ENCODE measurements around the gene AGAP1. TPM values are rescaled to one million over a fixed set of nuclear protein-coding genes. Genes with fewer than 3 reads are reported as not detected.

AGAP1 gene
- total RNA-seq, 1 donor from 2014 or later: 43.9 TPM

- Mint-ChIP-seq H3K36me3 (ENCODE audit: low read depth, unreplicated experiment) (peaks cover 5% of the 10 kb centered on the region), H3K4me1 (ENCODE audit: unreplicated experiment) (peaks cover 10% of the 10 kb centered on the region), H3K27me3 (ENCODE audit: unreplicated experiment) (peaks cover 2% of the 10 kb centered on the region), H3K9me3 (ENCODE audit: unreplicated experiment) (no peaks in the 10 kb centered on the region), H3K4me3 (ENCODE audit: unreplicated experiment) (no peak overlapping the region), H3K27ac (ENCODE audit: unreplicated experiment) (no peak overlapping the region)
- TF ChIP-seq CTCF (IDR thresholded peaks at IDR 0.05; ENCODE audit: unreplicated experiment): no peak
- DNase-seq (ENCODE audit: low spot score): no peak
These were observed 203.2 kb downstream of the AGAP1 start for GRCh38 chr2:235697041-235697440.

- no peak for TF ChIP-seq CTCF (IDR thresholded peaks at IDR 0.05; ENCODE audit: unreplicated experiment)
- Mint-ChIP-seq H3K4me3 (ENCODE audit: unreplicated experiment) (no peak overlapping the region), H3K9me3 (ENCODE audit: unreplicated experiment) (no peaks in the 10 kb centered on the region), H3K36me3 (ENCODE audit: low read depth, unreplicated experiment) (peaks cover 5% of the 10 kb centered on the region), H3K27ac (ENCODE audit: unreplicated experiment) (no peak overlapping the region), H3K4me1 (ENCODE audit: unreplicated experiment) (peaks cover 14% of the 10 kb centered on the region), H3K27me3 (ENCODE audit: unreplicated experiment) (no peaks in the 10 kb centered on the region)
- DNase-seq (ENCODE audit: low spot score): no peak
These were observed 204.2 kb downstream of the AGAP1 start for GRCh38 chr2:235698028-235698427.

- H3K27ac Mint-ChIP-seq (ENCODE audit: unreplicated experiment): no peak overlapping the region
- H3K4me3 Mint-ChIP-seq (ENCODE audit: unreplicated experiment): no peak overlapping the region
These were observed 204.6 kb downstream of the AGAP1 start for GRCh38 chr2:235698491-235698890.

GRCh38 chr2:235699576-235699975 lies 205.7 kb downstream of the AGAP1 start:
- no peak overlapping the region for H3K27ac Mint-ChIP-seq (ENCODE audit: unreplicated experiment)
- DNase-seq (ENCODE audit: low spot score): no peak

More at GRCh38 chr2:235698491-235698890, 204.6 kb downstream of the AGAP1 start:
- DNase-seq (ENCODE audit: low spot score): no peak
- H3K4me1 Mint-ChIP-seq (ENCODE audit: unreplicated experiment): peaks cover 14% of the 10 kb centered on the region
- no peaks in the 10 kb centered on the region for H3K27me3 Mint-ChIP-seq (ENCODE audit: unreplicated experiment)
- H3K9me3 Mint-ChIP-seq (ENCODE audit: unreplicated experiment): no peaks in the 10 kb centered on the region
- peaks cover 5% of the 10 kb centered on the region for H3K36me3 Mint-ChIP-seq (ENCODE audit: low read depth, unreplicated experiment)
- TF ChIP-seq CTCF (IDR thresholded peaks at IDR 0.05; ENCODE audit: unreplicated experiment): no peak

More at GRCh38 chr2:235699576-235699975, 205.7 kb downstream of the AGAP1 start:
- H3K36me3 Mint-ChIP-seq (ENCODE audit: low read depth, unreplicated experiment): peaks cover 5% of the 10 kb centered on the region
- H3K4me3 Mint-ChIP-seq (ENCODE audit: unreplicated experiment): no peak overlapping the region
- H3K4me1 Mint-ChIP-seq (ENCODE audit: unreplicated experiment): peaks cover 14% of the 10 kb centered on the region
- TF ChIP-seq CTCF (IDR thresholded peaks at IDR 0.05; ENCODE audit: unreplicated experiment): no peak
- H3K9me3 Mint-ChIP-seq (ENCODE audit: unreplicated experiment): no peaks in the 10 kb centered on the region
- H3K27me3 Mint-ChIP-seq (ENCODE audit: unreplicated experiment): no peaks in the 10 kb centered on the region
